Peyer's patch (tissue), 4 donors: ENCODE results near the gene CTDSPL. TPM values are rescaled to one million over a fixed set of nuclear protein-coding genes. Genes with fewer than 3 reads are reported as not detected.

ENCODE experiments used
- DNase-seq, 3 donors: peaks; one replicate each; pipeline ENCODE4 v3.0.0-alpha.2; 2017 to 2019
- H3K27ac ChIP-seq, 4 donors: fragments of 200-600 bp; sonication (generic); one replicate each; pipeline ENCODE4 v1.5.1; 2016 to 2019
- H3K27me3 ChIP-seq, 2 donors: fragments of 200-600 bp; sonication (generic); one replicate each; pipeline ENCODE4 v1.5.1; 2019
- H3K36me3 ChIP-seq, 3 donors: fragments of 200-600 bp; sonication (generic); one replicate each; pipeline ENCODE4 v1.5.1; 2016 to 2019
- H3K4me1 ChIP-seq, 4 donors: fragments of 200-600 bp; sonication (generic); one replicate each; pipeline ENCODE4 v1.5.1; 2016 to 2019
- H3K4me3 ChIP-seq, 4 donors: fragments of 200-600 bp; sonication (generic); 1 replicate in 3 of 4; 2 replicates in 1 of 4; pipeline ENCODE4 v1.5.1; 2016 to 2019; ENCODE audit warnings: mild to moderate bottlenecking in 1 of 4
- H3K9me3 ChIP-seq, 4 donors: fragments of 200-600 bp; sonication (generic); one replicate each; pipeline ENCODE4 v1.5.1; 2016 to 2019; ENCODE audit warnings: mild to moderate bottlenecking in 1 of 4
- CTCF ChIP-seq, 6 experiments: fragments of 450-650 bp in 4 of 6; fragments of 200-600 bp in 2 of 6; sonication (generic) in 1 of 6; IDR thresholded peaks; one replicate each; pipeline ENCODE4 v1.5.1; 2017 to 2019; ENCODE audit warnings: antibody characterized with exemption in 6 of 6, mild to moderate bottlenecking in 3 of 6, moderate library complexity in 1 of 6
- POLR2A ChIP-seq, 2 donors: fragments of 450-650 bp; IDR thresholded peaks; one replicate each; pipeline ENCODE4 v1.5.1; 2017; ENCODE audit warnings: antibody characterized with exemption in 2 of 2, mild to moderate bottlenecking in 2 of 2, moderate library complexity in 2 of 2
- total RNA-seq, 4 donors: library from RNA; depleted of rRNA; stranded (reverse); fragments of >200 nt; gene quantifications; one replicate each; pipeline ENCODE4 v1.1.0, GENCODE V29; 2016

The CTDSPL gene
- total RNA-seq, 4 donors from 2014 or later, result 36.3 to 42.3 (median 38.4) TPM

- Histone ChIP-seq H3K36me3 (peaks cover 0 to 5% (median 0%) of the 10 kb centered on the region in 3 donors), H3K27me3 (no peaks in the 10 kb centered on the region), H3K4me3 (no peak overlapping the region), H3K9me3 (no peaks in the 10 kb centered on the region), H3K27ac (no peak overlapping the region), H3K4me1 (peaks cover 0 to 21% (median 0%) of the 10 kb centered on the region in 4 donors)
- DNase-seq, result no peak
- no peak for TF ChIP-seq CTCF (IDR thresholded peaks at IDR 0.05)
Observed at GRCh38 chr3:37952564-37952963, 90.9 kb downstream of the CTDSPL start.

- H3K9me3 ChIP-seq, result no peaks in the 10 kb centered on the region
- H3K36me3 ChIP-seq, result peaks cover 0 to 5% (median 0%) of the 10 kb centered on the region in 3 donors
- no peak overlapping the region for H3K4me3 ChIP-seq
- H3K4me1 ChIP-seq, result peaks cover 0 to 24% (median 0%) of the 10 kb centered on the region in 4 donors
- no peak for TF ChIP-seq CTCF (IDR thresholded peaks at IDR 0.05)
- no peak for TF ChIP-seq POLR2A (IDR thresholded peaks at IDR 0.05)
- peak overlapping the region in 1 of 4 donors; percentile 3 for H3K27ac ChIP-seq
- H3K27me3 ChIP-seq, result no peaks in the 10 kb centered on the region
- DNase-seq, result no peak
Observed at GRCh38 chr3:37953226-37953625, 91.5 kb downstream of the CTDSPL start.

- peaks cover 0 to 24% (median 0%) of the 10 kb centered on the region in 4 donors for H3K4me1 ChIP-seq
- peaks cover 0 to 5% (median 0%) of the 10 kb centered on the region in 3 donors for H3K36me3 ChIP-seq
- no peaks in the 10 kb centered on the region for H3K27me3 ChIP-seq
- no peak for DNase-seq
- TF ChIP-seq POLR2A (IDR thresholded peaks at IDR 0.05), result no peak
- no peak for TF ChIP-seq CTCF (IDR thresholded peaks at IDR 0.05)
- no peak overlapping the region for H3K4me3 ChIP-seq
- peak overlapping the region in 3 of 4 donors; percentile 2 to 47 (median 19) for H3K27ac ChIP-seq
- H3K9me3 ChIP-seq, result no peaks in the 10 kb centered on the region
Observed at GRCh38 chr3:37953707-37954394, 92.2 kb downstream of the CTDSPL start.

GRCh38 chr3:37954881-37955280, 93.2 kb downstream of the CTDSPL start:
- no peak for TF ChIP-seq POLR2A (IDR thresholded peaks at IDR 0.05)
- no peak for TF ChIP-seq CTCF (IDR thresholded peaks at IDR 0.05)
- H3K27me3 ChIP-seq, result no peaks in the 10 kb centered on the region
- no peak for DNase-seq
- H3K4me1 ChIP-seq, result peaks cover 0 to 24% (median 0%) of the 10 kb centered on the region in 4 donors
- no peaks in the 10 kb centered on the region for H3K9me3 ChIP-seq
- H3K36me3 ChIP-seq, result peaks cover 0 to 5% (median 0%) of the 10 kb centered on the region in 3 donors
- peak overlapping the region in 1 of 4 donors; percentile 5 for H3K27ac ChIP-seq
- no peak overlapping the region for H3K4me3 ChIP-seq

GRCh38 chr3:37955918-37956707, 94.4 kb downstream of the CTDSPL start:
- Histone ChIP-seq H3K27ac (peak overlapping the region in 3 of 4 donors; percentile 14 to 60 (median 34)), H3K9me3 (no peaks in the 10 kb centered on the region), H3K4me1 (peaks cover 0 to 24% (median 0%) of the 10 kb centered on the region in 4 donors), H3K4me3 (no peak overlapping the region), H3K27me3 (no peaks in the 10 kb centered on the region), H3K36me3 (peaks cover 0 to 5% (median 0%) of the 10 kb centered on the region in 3 donors)
- TF ChIP-seq POLR2A (IDR thresholded peaks at IDR 0.05) (no peak), CTCF (IDR thresholded peaks at IDR 0.05) (no peak)
- DNase-seq, result no peak
